GM18520 (cell line): ENCODE results near the gene LAYN.
A peak's percentile ranks its signal among the peaks of the same experiment; 100 is the strongest.

Source experiments
- ATAC-seq: cut with Tn5 transposase; IDR thresholded peaks from one replicate; pipeline ENCODE4 v1.9.1; 2021; ENCODE audit not compliant: unreplicated experiment

The LAYN gene

GRCh38 chr11:111531136-111531535, 9.4 kb upstream of the LAYN start:
- ATAC-seq: no peak

- peak; percentile 93 for ATAC-seq
Observed at GRCh38 chr11:111531687-111532364, 8.7 kb upstream of the LAYN start.

DNA sequence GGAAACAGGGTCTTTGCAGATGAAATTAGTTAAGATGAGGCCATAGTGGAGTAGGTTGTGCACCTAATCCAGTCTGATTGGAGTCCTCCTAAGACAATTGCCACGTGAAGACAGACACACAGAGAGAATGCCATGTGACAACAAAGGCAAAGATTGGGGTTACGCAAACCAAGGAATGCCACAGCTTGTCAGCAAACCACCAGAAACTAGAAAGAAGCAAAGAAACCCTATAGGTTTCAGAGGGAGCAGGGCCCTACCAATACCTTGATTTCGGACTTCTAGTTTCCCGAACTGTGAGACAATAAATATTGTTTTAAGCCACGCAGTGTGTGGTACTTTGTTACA, 8.2 kb upstream of the LAYN start:
- ATAC-seq: no peak

DNA sequence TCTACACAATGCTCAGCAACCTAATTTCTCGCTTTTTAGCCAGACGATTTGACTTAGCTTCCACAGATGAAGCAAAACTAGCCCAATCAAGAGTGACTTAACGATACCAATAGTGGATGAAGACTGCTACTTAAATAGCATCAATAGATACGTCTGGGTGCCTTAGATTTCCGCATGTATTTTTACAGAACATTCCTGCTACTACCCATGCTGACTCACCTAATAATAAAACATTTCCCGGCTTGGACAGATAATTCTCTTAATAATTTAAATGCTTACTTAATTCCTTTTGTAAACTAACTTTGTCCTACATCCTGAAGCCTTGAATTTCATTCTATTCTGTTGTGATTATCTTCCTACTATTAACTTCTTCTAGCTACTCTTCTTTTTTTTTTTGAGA, 5.2 kb upstream of the LAYN start:
- no peak for ATAC-seq

- no peak for ATAC-seq
Observed at GRCh38 chr11:111537336-111537860, 3.1 kb upstream of the LAYN start.

DNA sequence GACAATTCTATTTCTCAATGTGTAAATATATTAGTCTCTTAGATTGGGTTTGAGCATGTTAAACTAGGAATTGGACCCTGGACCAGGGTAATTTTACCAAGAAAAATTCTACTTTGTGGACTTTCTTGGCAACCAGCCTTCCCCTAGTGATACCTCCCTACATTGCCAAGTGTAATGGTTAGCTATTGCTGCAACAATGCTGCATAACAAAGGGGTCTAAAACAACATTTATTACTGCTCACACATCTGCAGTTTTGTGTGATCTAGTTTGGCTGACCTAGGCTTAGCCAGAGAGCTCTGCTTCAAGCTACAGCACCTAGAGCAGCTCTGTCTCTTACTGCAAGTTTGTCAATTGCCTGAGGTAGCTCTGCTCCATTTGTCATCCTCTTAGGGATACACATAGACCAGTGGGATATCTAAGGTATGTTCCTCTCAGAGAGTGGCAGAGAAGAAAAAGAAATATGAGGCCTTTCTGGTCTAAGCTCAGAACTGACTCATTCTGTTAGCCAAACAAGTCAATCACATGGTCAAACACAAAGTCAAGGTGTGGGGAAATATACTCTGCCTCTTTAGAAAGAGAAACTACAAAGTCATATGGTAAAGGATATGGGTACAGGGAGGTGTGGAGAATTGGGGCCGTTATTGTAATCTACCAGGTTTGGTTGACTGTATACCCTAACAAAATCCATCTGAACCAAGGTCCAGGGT, 2.0 kb upstream of the LAYN start:
- ATAC-seq: no peak

DNA sequence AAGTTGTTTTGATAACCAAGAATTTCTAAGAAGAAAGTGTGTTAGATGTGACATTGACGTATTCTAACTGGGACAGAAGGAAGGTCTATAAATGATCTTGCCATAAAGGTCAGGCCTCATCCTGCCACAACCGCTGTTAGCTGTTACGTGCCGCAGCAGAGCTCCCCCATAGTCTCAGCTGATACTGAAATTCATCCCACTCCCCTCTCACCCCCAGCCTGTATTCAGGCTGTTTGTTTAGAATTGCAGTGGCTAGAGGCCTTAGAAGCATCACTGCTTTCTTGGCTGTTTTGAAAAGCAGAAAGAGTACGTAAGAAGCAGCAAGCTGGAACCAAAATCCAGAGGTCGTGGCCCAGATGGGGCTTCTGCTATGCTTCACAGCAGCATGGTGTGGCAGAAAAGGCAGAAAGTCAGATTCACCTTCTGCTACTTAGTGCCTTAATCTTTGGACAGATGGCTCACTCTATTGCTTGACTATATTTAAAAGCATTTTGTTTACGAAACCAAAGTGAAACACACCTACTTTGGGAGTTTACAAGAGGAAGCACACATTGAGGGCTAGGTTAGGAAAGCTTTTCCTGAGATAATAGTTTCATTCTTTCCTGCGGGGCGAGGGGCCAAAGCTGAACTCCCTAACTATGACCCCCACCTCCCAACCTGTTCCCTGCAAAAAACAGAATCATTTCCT, 950 bp upstream of the LAYN start:
- ATAC-seq: no peak

DNA sequence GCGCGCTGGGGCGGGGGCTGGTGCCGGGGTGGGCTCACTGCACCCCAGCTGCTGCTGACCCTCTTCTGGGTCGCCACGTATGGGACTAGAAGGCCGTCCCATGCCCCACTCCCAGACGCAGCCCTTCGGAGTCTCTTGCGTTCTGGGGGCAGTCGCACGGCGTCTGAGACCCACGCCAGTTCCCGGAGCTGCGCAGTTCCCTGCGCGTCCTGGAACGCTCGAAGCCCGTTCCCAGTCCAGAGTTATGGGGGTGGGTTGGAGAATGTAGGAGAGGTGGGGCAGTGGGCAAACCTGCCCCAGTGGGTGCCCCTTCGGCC, 375 bp downstream of the LAYN start:
- ATAC-seq: no peak

DNA sequence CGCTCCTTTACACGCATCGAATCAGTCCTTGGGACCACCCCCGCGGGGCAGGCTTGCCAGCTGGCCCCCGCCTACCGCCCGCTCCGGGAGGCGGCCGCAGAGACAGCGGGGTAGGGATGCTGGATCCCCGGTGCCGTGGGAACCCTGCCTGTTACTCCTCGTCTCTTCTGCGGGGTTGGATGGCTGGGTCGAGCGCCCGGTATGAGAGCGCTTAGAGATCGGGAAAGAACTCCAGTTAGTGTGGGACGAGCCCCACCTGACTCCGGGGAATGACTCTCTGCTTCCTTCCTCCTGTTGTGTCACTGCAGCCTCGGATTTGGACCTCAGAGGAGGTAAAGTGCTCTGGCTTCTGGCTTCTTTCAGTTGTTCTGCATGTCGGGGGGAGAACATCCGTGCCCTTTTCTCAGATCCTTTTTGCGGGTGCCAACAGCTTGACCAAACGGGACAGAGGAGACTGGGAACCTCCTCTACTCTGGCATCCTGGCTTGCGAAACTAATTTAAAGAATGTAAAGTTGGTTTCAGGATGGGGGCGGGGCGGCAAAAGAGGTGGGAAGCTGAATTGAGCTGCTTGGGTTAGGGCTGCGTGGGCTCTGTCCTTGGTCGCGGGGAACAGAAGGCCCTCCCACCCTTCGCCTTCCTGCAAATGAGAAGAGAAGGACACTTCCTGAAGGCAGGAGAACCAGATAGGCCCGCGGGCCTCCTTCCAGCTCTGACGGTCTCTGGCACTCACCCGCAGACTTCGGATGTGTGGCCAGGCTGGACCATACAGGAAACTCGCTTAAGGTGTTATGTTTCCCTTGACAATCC, 938 bp downstream of the LAYN start:
- ATAC-seq: no peak

DNA sequence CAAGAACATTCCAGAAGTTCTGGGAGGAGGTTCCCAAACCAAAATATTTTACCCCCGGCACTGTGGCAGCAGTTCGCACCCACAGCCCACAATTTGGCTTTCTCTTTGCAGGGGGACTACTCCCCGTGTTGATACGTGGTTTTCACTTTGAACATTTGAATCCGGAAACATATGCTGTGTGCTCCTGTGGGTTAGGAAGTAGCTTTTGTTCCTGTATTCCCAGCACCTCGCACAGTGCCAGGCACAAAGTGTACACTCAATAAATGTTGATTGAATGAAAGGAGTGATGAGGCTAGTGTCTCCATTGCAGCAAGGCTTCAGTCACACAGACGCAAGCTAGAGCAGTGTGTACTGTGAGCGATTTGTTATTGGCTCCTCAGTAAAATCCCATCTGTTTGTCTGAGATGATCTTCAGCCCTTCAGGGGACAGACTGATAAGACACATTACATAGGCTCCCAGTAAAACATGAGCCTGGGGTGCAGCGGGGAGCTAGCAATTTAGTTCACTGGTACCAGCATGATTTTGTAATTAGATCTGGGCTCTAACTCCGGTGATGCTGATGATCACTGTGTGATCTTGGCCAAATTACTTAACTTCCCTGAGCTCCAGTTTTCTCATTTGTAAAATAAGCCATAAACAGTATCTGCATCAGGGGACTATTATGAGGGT, 2.2 kb downstream of the LAYN start:
- no peak for ATAC-seq

GRCh38 chr11:111548525-111548924, 8.0 kb downstream of the LAYN start:
- no peak for ATAC-seq

DNA sequence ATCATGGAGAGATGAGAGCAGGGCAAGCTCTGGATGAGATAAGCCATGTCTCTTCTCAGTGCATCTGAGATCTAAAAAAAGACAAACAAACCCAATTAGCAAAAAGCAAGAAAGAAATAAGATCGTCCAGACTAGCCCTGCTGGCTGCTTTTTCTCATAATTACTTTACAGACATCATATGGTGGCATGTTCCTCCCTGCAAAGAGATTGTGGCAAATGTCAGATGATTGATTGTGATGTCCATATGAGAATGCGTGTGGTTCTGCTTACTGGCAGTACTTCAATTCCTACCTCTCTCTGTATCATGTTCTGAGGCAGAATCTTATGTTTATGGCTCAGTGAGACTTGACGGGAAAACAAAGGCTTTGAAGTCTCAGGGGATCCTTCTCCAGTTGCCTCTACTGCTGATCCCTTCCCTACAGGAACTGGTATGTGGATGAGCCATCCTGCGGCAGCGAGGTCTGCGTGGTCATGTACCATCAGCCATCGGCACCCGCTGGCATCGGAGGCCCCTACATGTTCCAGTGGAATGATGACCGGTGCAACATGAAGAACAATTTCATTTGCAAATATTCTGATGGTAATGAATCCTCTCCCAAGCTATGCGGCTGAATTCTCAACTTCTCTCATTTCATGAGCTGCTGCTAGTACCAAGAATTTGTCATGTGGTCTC, 8.8 kb downstream of the LAYN start:
- no peak for ATAC-seq

DNA sequence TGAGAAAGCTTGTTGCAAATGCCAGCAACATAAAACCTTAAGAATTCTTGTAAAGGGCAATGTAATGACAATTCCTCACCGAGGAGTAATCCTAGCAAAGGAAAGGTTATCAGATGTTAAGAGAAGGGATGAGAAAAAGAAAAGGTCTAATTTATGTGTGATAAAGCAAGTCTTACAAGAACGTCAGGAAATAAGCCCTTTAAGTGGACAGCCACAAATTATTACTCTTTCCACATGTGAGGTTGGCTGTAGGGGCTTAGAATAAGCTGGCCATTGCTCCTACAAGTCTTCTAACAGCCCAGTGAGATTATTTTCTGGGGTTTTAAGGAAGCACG, 9.3 kb downstream of the LAYN start:
- ATAC-seq: no peak

DNA sequence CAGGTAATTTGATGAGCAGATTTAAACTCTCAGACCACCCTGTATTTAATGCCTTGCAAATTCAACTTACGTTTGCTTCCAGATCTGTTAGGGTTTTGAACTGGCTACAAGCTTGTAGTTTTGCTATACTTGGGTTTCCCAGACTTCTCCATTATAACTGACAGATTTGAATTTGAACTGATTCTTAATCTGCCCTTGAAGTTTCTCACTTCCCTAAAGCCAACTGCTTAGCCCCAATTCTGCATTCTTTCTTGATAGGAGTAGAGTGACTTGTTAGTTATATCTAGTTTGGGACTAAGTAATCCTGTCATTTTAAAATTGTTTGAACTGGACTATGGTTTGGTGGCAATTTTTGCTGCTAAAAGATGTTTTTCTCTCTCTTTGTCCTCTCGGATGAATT, 9.7 kb downstream of the LAYN start:
- ATAC-seq: no peak

- ATAC-seq: no peak
Observed at GRCh38 chr11:111554532-111554931, 14.0 kb downstream of the LAYN start.

DNA sequence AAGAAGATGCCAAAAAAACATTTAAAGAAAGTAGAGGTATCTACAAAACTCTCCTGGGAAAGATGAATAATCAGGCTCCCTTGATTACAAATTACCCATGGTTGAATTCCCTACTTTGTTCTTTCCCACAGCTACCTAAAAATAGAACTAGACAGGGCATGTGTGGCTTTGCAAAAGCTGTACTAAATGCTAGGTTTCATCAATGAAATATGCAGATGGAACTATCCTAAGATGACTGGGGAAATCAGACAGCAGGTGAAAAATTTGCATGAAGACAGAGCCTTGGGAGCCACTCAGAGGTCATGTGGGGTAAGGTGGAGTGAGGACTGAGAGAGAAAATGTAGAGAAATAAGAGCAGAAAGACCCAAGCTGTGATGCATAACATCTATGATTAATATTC, 14.7 kb downstream of the LAYN start:
- no peak for ATAC-seq

DNA sequence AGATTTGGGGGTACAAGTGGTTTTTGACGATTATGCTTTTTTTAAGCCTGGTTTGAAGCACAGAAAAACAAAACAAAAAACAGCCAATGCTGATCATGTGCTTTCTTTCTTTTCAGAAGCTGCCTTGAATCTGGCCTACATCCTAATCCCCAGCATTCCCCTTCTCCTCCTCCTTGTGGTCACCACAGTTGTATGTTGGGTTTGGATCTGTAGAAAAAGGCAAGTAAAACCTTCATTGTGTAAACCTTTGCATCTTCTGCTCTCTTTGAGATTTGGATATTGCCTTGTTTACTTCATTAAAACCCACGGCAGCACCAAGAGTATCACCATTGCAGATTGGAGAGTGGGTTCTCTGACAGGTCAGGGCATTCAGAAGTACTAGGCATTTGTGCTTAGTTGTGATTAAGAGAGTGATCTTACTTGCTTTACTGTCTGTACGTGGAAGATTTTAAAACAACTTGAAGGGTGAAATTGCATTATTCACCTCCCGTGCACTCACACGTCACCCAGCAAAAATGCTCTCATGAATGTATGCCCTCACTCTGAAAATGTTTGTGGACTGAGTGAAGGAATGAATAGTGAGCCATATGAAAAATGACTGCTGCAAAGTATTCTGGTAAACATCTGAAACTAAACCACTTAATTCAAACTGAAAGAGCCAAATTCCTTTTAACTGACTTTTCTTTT, 17.0 kb downstream of the LAYN start:
- no peak for ATAC-seq

- ATAC-seq: no peak
Observed at GRCh38 chr11:111559800-111560464, 19.4 kb downstream of the LAYN start.

DNA sequence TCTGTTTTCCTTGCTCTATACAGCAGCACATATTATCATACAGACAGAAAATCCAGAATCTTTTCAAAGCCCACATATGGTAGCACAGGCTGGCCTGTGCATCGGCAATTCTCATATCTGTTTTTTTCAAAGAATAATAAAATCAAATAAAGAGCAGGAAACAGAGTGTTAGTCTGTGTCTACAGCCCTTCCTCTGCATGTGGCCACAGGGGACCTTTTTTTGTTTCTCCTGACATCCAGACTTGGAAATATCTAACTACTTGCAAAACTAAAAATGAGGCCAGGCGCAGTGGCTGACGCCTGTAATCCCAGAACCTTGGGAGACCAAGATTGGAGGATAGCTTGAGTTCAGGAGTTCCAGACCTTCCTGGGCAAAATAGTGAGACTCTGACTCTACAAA, 20.3 kb downstream of the LAYN start:
- ATAC-seq: no peak
